Measurements from ENCODE around the gene OR10P1. TPM values are rescaled to one million over a fixed set of nuclear protein-coding genes. Genes with fewer than 3 reads are reported as not detected.

Gene OR10P1
- total and polyA plus RNA-seq, 8 donors: not detected

DNA sequence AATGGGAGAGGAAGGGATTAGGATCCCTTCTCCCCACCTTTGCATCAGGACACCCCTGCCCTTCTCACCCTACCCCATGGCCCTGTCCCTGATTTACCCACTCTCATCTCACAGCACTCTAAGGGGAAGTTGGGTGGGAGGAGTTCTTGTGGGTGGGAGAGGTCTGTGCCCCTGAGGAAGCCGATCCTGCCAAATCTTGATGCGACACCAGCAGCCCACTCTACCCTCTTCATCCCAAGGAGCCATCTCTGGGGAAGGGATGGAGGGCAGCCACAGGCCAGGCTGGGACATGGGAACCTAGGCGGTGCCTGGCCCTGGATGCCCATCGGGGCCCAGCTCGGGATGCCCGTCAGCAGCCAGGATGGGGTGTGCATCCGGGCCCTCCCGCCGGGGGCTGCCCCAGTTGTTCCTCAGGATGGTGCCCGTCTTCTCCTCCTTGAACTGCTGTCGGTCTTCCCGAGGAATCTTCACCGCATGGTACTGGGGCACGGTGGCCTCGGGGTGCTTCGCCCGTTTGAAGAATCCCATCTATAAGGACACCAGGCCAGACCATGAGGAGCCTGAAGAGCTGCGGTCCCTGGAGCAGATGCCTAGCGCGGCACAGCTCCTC is 48.2 kb downstream of the OR10P1 start:
- ATAC-seq (no peak), DNase-seq (no peak)
- TF ChIP-seq, protein P1, sequence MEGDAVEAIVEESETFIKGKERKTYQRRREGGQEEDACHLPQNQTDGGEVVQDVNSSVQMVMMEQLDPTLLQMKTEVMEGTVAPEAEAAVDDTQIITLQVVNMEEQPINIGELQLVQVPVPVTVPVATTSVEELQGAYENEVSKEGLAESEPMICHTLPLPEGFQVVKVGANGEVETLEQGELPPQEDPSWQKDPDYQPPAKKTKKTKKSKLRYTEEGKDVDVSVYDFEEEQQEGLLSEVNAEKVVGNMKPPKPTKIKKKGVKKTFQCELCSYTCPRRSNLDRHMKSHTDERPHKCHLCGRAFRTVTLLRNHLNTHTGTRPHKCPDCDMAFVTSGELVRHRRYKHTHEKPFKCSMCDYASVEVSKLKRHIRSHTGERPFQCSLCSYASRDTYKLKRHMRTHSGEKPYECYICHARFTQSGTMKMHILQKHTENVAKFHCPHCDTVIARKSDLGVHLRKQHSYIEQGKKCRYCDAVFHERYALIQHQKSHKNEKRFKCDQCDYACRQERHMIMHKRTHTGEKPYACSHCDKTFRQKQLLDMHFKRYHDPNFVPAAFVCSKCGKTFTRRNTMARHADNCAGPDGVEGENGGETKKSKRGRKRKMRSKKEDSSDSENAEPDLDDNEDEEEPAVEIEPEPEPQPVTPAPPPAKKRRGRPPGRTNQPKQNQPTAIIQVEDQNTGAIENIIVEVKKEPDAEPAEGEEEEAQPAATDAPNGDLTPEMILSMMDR (IDR thresholded peaks at IDR 0.05): no peak
- no peak overlapping the region for H3K27ac ChIP-seq
- intact Hi-C loops (cut with DNase I): no loop called here
- H3K4me1 ChIP-seq: peaks cover 0 to 21% of the 10 kb centered on the region in 2 donors
- no peaks in the 10 kb centered on the region for H3K36me3 ChIP-seq
- no peak overlapping the region for H3K4me3 ChIP-seq
- no peaks in the 10 kb centered on the region for H3K9me3 ChIP-seq
- peaks cover 0 to 11% of the 10 kb centered on the region in 2 donors for H3K27me3 ChIP-seq

DNA sequence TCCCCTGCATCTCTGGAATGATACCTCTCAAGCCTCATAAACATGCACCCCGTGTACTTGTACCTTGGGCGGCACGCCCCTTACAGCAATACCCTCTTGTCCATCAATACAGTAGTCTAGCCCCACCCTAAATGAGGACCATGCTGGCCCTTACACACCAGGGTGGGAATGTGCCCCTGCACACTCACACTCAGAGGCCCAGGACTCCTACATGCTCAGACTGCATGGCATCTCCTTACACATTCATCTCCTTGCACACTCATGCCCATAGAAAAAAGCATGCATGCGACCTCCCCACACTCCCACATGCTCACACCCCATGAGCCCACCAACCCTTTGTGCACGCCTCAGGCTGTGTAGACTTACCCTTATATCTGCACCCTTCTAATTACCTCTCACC is 49.0 kb downstream of the OR10P1 start:
- no peak overlapping the region for H3K27ac ChIP-seq
- intact Hi-C loops (cut with DNase I): no loop called here

DNA sequence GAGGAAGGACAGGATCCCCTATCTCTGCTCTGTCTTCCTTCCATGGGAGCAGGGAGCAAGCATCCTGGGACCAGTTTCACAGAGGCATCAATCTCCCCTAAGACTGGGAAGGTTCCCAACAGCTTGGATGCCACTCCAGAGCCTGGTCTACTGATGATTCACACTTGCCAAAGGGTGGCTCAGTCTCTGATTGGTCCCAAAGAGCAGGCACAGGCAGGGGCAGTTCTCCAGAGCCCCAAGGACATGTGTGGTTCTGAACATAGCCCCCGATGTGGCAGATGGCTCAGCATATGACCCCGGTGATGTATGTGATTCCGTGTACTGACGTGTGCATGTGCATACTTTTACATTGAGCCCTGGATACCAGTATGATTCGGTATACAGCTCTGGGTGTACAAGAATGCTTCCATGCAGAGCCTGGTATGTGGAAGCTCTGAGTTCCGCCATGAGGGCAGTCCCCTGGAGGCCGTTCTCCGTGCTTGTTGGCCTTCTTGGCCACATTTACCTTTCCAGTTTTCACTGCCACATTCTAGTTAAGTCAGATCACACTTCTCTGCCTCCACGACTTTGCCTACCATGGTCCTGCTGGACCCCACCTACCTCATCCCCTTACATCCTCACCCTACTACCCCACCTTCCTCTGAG is 49.8 kb downstream of the OR10P1 start:
- ATAC-seq (no peak), DNase-seq (no peak)
- no peaks in the 10 kb centered on the region for H3K36me3 ChIP-seq
- H3K4me1 ChIP-seq: peaks cover 0 to 11% of the 10 kb centered on the region in 2 donors
- no peak overlapping the region for H3K27ac ChIP-seq
- no peak overlapping the region for H3K4me3 ChIP-seq
- H3K9me3 ChIP-seq: no peaks in the 10 kb centered on the region
- intact Hi-C loops (cut with DNase I): no loop called here
- TF ChIP-seq, protein P1 (IDR thresholded peaks at IDR 0.05): no peak
- peaks cover 0 to 8% of the 10 kb centered on the region in 2 donors for H3K27me3 ChIP-seq

More for the DNA sequence above, 49.0 kb downstream of the OR10P1 start:
- H3K4me3 ChIP-seq: no peak overlapping the region
- H3K27me3 ChIP-seq: peaks cover 0 to 11% of the 10 kb centered on the region in 2 donors
- H3K9me3 ChIP-seq: no peaks in the 10 kb centered on the region
- TF ChIP-seq, protein P1 (IDR thresholded peaks at IDR 0.05): no peak
- no peaks in the 10 kb centered on the region for H3K36me3 ChIP-seq
- no peak for ATAC-seq
- DNase-seq: no peak
- peaks cover 0 to 20% of the 10 kb centered on the region in 2 donors for H3K4me1 ChIP-seq

Other genes starting within 250 kb of the OR10P1 start
- gene OR6C65, start 236.4 kb upstream of the OR10P1 start, total RNA-seq: not detected
- not detected for gene OR6C65, start 236.4 kb upstream of the OR10P1 start, polyA plus RNA-seq (ENCODE audit: insufficient read length in 6 of 6)
- gene OR6C76, start 210.6 kb upstream of the OR10P1 start, total RNA-seq: not detected
- not detected for gene OR6C76, start 210.6 kb upstream of the OR10P1 start, polyA plus RNA-seq (ENCODE audit: insufficient read length in 6 of 6)
- gene OR6C2, start 192.8 kb upstream of the OR10P1 start, total RNA-seq: not detected
- gene OR6C2, start 192.8 kb upstream of the OR10P1 start, polyA plus RNA-seq (ENCODE audit: insufficient read length in 6 of 6): not detected
- gene OR6C70, start 166.8 kb upstream of the OR10P1 start, total RNA-seq: not detected
- gene OR6C70, start 166.8 kb upstream of the OR10P1 start, polyA plus RNA-seq (ENCODE audit: insufficient read length in 6 of 6): not detected
- not detected for gene OR6C68, start 144.5 kb upstream of the OR10P1 start, total RNA-seq
- gene OR6C68, start 144.5 kb upstream of the OR10P1 start, polyA plus RNA-seq (ENCODE audit: insufficient read length in 6 of 6): not detected
- not detected for gene OR6C4, start 87.3 kb upstream of the OR10P1 start, total RNA-seq
- gene OR6C4, start 87.3 kb upstream of the OR10P1 start, polyA plus RNA-seq (ENCODE audit: insufficient read length in 6 of 6): under 1 TPM in 1 of 6 donors, not detected in 5; 0.04 TPM
- not detected for gene OR2AP1, start 64.4 kb upstream of the OR10P1 start, total RNA-seq
- not detected for gene OR2AP1, start 64.4 kb upstream of the OR10P1 start, polyA plus RNA-seq (ENCODE audit: insufficient read length in 6 of 6)
- 10 to 100 TPM; 22.4 to 62.4 TPM for gene ITGA7, start 71.0 kb downstream of the OR10P1 start, total RNA-seq
- gene ITGA7, start 71.0 kb downstream of the OR10P1 start, polyA plus RNA-seq (ENCODE audit: insufficient read length in 6 of 6): 10 to 100 TPM; 10.3 to 31.5 (median 18.0) TPM
- gene BLOC1S1, start 79.2 kb downstream of the OR10P1 start, total RNA-seq: 100 to 1,000 TPM; 114 to 123 TPM
- gene BLOC1S1, start 79.2 kb downstream of the OR10P1 start, polyA plus RNA-seq (ENCODE audit: insufficient read length in 6 of 6): 10 to 100 TPM; 69.4 to 82.0 (median 72.3) TPM
- gene RDH5, start 83.5 kb downstream of the OR10P1 start, total RNA-seq: 1 to 10 TPM; 4.3 to 5.8 TPM
- gene RDH5, start 83.5 kb downstream of the OR10P1 start, polyA plus RNA-seq (ENCODE audit: insufficient read length in 6 of 6): 10 to 100 TPM in 4 of 6 donors, 1 to 10 TPM in 2; 9.1 to 11.6 (median 10.9) TPM
- 1,000 to 10,000 TPM; 1,639 to 1,766 TPM for gene CD63, start 92.1 kb downstream of the OR10P1 start, total RNA-seq
- gene CD63, start 92.1 kb downstream of the OR10P1 start, polyA plus RNA-seq (ENCODE audit: insufficient read length in 6 of 6): 100 to 1,000 TPM; 585 to 710 (median 652) TPM
- 10 to 100 TPM in 1 of 2 donors, 1 to 10 TPM in 1; 7.6 to 10.0 TPM for gene GDF11, start 106.2 kb downstream of the OR10P1 start, total RNA-seq
- gene GDF11, start 106.2 kb downstream of the OR10P1 start, polyA plus RNA-seq (ENCODE audit: insufficient read length in 6 of 6): 10 to 100 TPM; 14.2 to 20.2 (median 17.0) TPM
- gene SARNP, start 180.8 kb downstream of the OR10P1 start, total RNA-seq: 10 to 100 TPM; 49.4 to 50.0 TPM
- gene SARNP, start 180.8 kb downstream of the OR10P1 start, polyA plus RNA-seq (ENCODE audit: insufficient read length in 6 of 6): 100 to 1,000 TPM in 4 of 6 donors, 10 to 100 TPM in 2; 93.6 to 128 (median 110) TPM
- 10 to 100 TPM; 65.6 to 80.8 TPM for gene ORMDL2, start 181.1 kb downstream of the OR10P1 start, total RNA-seq
- 10 to 100 TPM; 21.1 to 28.0 (median 23.1) TPM for gene ORMDL2, start 181.1 kb downstream of the OR10P1 start, polyA plus RNA-seq (ENCODE audit: insufficient read length in 6 of 6)
- 10 to 100 TPM; 31.5 to 33.3 TPM for gene DNAJC14, start 192.7 kb downstream of the OR10P1 start, total RNA-seq
- gene DNAJC14, start 192.7 kb downstream of the OR10P1 start, polyA plus RNA-seq (ENCODE audit: insufficient read length in 6 of 6): 10 to 100 TPM; 30.0 to 40.0 (median 34.3) TPM
- gene MMP19, start 206.0 kb downstream of the OR10P1 start, total RNA-seq: 10 to 100 TPM; 49.3 to 78.4 TPM
- gene MMP19, start 206.0 kb downstream of the OR10P1 start, polyA plus RNA-seq (ENCODE audit: insufficient read length in 6 of 6): 10 to 100 TPM in 5 of 6 donors, 1 to 10 TPM in 1; 9.9 to 13.0 (median 11.8) TPM